Measurements from ENCODE around the gene SDK1.

GRCh38 chr7:3588341-3588740 lies 287.3 kb downstream of the SDK1 start:
- no peak for TF ChIP-seq PKNOX1 (IDR thresholded peaks at IDR 0.05)
- TF ChIP-seq ELF4 (IDR thresholded peaks at IDR 0.05) = no peak
- no peak for TF ChIP-seq TARDBP (IDR thresholded peaks at IDR 0.05)
- no peak for TF ChIP-seq BHLHE40 (IDR thresholded peaks at IDR 0.05; ENCODE audit: borderline replicate concordance)
- TF ChIP-seq SUZ12 (IDR thresholded peaks at IDR 0.05) = no peak
- no peak for TF ChIP-seq L3MBTL2 (conservative IDR thresholded peaks at IDR 0.05)
- TF ChIP-seq FOXA1 (IDR thresholded peaks at IDR 0.05) = no peak
- no peak for TF ChIP-seq SP1 (IDR thresholded peaks at IDR 0.05)
